ENCODE data around the gene NRP1. TPM values are rescaled to one million over a fixed set of nuclear protein-coding genes. Genes with fewer than 3 reads are reported as not detected.

The NRP1 gene
- total RNA-seq, 1 experiment from 2014 or later: 555 TPM

DNA sequence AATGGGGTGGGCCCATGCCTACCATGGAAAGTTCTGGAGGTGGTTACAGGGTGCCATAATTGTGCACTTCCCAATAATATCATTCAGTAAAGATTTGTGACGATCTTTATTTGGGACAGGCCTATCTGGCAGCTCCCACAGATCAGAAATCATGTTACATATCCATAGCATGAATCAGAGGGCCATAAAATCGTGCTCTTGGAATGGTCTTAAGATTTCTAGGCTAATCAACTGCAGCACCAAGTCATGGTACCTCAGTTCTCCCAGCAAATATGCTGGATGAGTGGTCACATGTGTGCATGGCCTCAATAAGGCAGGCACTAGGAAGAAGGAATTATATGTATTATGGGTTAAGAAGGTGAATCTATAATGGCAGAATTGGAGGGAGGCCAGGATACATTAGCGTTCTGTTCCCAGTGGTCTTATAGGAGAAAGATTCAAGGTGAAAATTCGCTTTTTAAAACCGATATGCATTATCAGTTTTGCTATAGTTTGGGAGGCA, 134.7 kb downstream of the NRP1 start:
- CTCF ChIA-PET: no interaction called here
- peak overlapping the region; percentile 26 for H3K27ac ChIP-seq (ENCODE audit: low read length)
- BruUV-seq (replicated peaks): no TSS peak

DNA sequence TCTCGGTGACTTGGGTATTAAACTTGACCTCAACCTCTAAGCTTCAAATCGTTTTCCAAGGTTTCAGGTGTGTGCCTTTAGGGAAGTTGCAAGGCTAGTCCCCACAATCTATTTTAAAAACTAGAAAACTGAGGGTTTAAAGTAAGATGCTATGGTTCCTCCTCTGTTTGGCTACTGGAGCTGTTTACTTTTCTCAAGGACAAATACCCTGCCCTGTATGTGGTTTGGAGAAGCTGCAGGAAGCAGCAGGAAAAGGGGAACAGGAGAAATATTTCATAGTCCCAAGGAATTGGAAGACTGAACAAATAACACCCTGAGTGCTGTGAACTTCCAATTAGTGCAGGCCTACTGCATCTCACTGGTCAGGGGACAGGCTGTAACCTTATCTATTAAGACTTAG, 135.9 kb downstream of the NRP1 start:
- Histone ChIP-seq H3K79me2 (ENCODE audit: low read length) (no peaks in the 10 kb centered on the region), H3K4me1 (ENCODE audit: insufficient read depth, low read length) (peaks cover 69% of the 10 kb centered on the region), H3K27me3 (ENCODE audit: low read length) (no peaks in the 10 kb centered on the region), H3K9me2 (replicated peaks; ENCODE audit: low read length) (no peaks in the 10 kb centered on the region), H3K9ac (ENCODE audit: low read length) (peak overlapping the region; percentile 1; the same call in 1 of the 2 replicates), H3K36me3 (ENCODE audit: low read depth, low read length) (peaks cover 82% of the 10 kb centered on the region), H3K27ac (ENCODE audit: low read length) (peak overlapping the region; percentile 37), H4K20me1 (ENCODE audit: low read length) (no peaks in the 10 kb centered on the region), H3K4me2 (ENCODE audit: low read length) (0 out of 2 replicates have a peak overlapping the region, but pooled peaks have one; percentile 0), H3F3A (ENCODE audit: low read length, unreplicated experiment) (peaks cover 20% of the 10 kb centered on the region), H3K4me3 (ENCODE audit: low read length) (no peak overlapping the region), H2AFZ (ENCODE audit: low read length) (peak overlapping the region; percentile 1; the same call in 1 of the 2 replicates), H3K9me3 (ENCODE audit: low read length) (no peaks in the 10 kb centered on the region)
- POLR2A ChIA-PET (ENCODE audit: unreplicated experiment): interaction anchor here (0.8 kb wide), 1 partner anchor 54 kb away, joined by 4 read pairs; no protein-coding TSS in a partner anchor
- ATAC-seq (peak; percentile 35), DNase-seq (peak; percentile 62)
- TF ChIP-seq EZH2 (IDR thresholded peaks at IDR 0.05; ENCODE audit: low read length, unreplicated experiment) (no peak), CTCF (conservative IDR thresholded peaks at IDR 0.05; ENCODE audit: low read depth, low read length) (no peak), EZH2phosphoT487 (IDR thresholded peaks at IDR 0.05; ENCODE audit: borderline replicate concordance, low read length) (no peak)
- CTCF ChIA-PET: interaction anchor here (0.6 kb wide), 1 partner anchor 56 kb away, joined by 3 read pairs; no protein-coding TSS in a partner anchor
- BruUV-seq (replicated peaks): no TSS peak
- intact Hi-C loops (cut with micrococcal nuclease): loop anchor here (1.0 kb wide), 4 partner anchors 18 to 89 kb away; no protein-coding TSS in a partner anchor

More for the DNA sequence above, 134.7 kb downstream of the NRP1 start:
- Histone ChIP-seq H3K4me3 (ENCODE audit: low read length) (no peak overlapping the region), H3K9me3 (ENCODE audit: low read length) (no peaks in the 10 kb centered on the region), H3K9ac (ENCODE audit: low read length) (no peak overlapping the region; the same call in 1 of the 2 replicates), H3K4me1 (ENCODE audit: insufficient read depth, low read length) (peaks cover 57% of the 10 kb centered on the region), H2AFZ (ENCODE audit: low read length) (no peak overlapping the region), H3K9me2 (replicated peaks; ENCODE audit: low read length) (no peaks in the 10 kb centered on the region), H4K20me1 (ENCODE audit: low read length) (no peaks in the 10 kb centered on the region), H3K36me3 (ENCODE audit: low read depth, low read length) (peaks cover 85% of the 10 kb centered on the region), H3F3A (ENCODE audit: low read length, unreplicated experiment) (peaks cover 9% of the 10 kb centered on the region), H3K27me3 (ENCODE audit: low read length) (no peaks in the 10 kb centered on the region), H3K79me2 (ENCODE audit: low read length) (no peaks in the 10 kb centered on the region), H3K4me2 (ENCODE audit: low read length) (peak overlapping the region; percentile 1)
- ATAC-seq (peak; percentile 57), DNase-seq (peak; percentile 98)
- intact Hi-C loops (cut with micrococcal nuclease): loop anchor here (1.0 kb wide), 1 partner anchor 39 kb away; no protein-coding TSS in a partner anchor
- no peak for TF ChIP-seq EZH2 (IDR thresholded peaks at IDR 0.05; ENCODE audit: low read length, unreplicated experiment)
- TF ChIP-seq CTCF (conservative IDR thresholded peaks at IDR 0.05; ENCODE audit: low read depth, low read length): no peak
- no peak for TF ChIP-seq EZH2phosphoT487 (IDR thresholded peaks at IDR 0.05; ENCODE audit: borderline replicate concordance, low read length)
- POLR2A ChIA-PET (ENCODE audit: unreplicated experiment): interaction anchor here (0.8 kb wide), 1 partner anchor 53 kb away, joined by 4 read pairs; no protein-coding TSS in a partner anchor

All from PC-3 (cell line).